Measurements from ENCODE around the gene GRK5.

- TF ChIP-seq CTCF (IDR thresholded peaks at IDR 0.05; ENCODE audit: low read depth, low read length) (no peak), EZH2phosphoT487 (IDR thresholded peaks at IDR 0.05; ENCODE audit: low read depth) (no peak)
Observed at GRCh38 chr10:119398996-119399395, 191.6 kb downstream of the GRK5 start.

Data from OCI-LY3 (cell line).